GM10847 (cell line): ENCODE results near the gene SYT2.

ENCODE experiments used
- POLR2A ChIP-seq: IDR thresholded peaks from 2 replicates; pipeline ENCODE4 v1.6.1; 2011; ENCODE audit not compliant: insufficient read length; ENCODE audit errors: extremely low read depth

The SYT2 gene

GRCh38 chr1:202638019-202638700 is 72.1 kb downstream of the SYT2 start:
- TF ChIP-seq POLR2A: no peak

GRCh38 chr1:202632241-202632640 is 78.0 kb downstream of the SYT2 start:
- no peak for TF ChIP-seq POLR2A

DNA sequence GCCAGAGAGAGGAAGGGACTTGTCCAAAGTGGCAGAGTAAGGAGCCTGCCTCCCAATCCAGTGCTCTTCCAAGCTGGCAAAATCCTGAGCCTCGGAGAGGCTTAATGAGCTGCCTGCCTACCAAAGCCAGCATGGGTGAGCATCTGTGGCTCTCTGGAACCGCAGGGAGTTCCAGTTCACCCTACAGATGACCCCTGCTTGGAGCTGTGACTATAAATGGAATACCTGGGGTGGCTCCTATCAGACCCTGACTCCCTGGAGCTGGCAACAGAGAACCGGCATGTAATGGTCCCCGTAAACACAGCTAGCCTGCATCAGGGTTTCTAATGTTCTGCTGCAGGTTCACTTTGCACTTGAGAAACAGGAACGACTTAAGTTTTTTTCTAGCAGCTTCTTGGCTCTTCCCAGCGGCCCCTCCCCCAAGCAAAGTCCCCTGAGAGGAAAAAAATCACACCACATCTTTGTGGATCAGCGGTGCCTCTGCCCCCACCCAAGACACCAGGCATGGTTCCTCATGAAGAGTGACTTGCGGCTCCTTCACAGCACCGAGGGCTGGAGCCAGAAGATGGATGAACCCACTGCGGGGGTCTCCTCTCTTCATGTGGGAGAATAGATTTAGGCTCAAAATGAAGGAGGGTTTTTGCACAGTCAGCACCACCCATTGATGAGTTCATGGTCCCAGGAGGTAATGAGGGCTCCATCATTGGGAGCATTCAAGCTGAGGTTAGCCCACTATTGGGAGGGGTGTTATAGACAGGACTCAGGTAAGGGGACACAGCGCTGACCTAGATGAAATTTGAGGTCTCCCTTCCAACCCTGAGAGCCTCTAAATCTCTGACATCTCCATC is 79.0 kb downstream of the SYT2 start:
- TF ChIP-seq POLR2A: no peak

- TF ChIP-seq POLR2A: no peak
Observed at GRCh38 chr1:202630541-202630940, 79.7 kb downstream of the SYT2 start.

DNA sequence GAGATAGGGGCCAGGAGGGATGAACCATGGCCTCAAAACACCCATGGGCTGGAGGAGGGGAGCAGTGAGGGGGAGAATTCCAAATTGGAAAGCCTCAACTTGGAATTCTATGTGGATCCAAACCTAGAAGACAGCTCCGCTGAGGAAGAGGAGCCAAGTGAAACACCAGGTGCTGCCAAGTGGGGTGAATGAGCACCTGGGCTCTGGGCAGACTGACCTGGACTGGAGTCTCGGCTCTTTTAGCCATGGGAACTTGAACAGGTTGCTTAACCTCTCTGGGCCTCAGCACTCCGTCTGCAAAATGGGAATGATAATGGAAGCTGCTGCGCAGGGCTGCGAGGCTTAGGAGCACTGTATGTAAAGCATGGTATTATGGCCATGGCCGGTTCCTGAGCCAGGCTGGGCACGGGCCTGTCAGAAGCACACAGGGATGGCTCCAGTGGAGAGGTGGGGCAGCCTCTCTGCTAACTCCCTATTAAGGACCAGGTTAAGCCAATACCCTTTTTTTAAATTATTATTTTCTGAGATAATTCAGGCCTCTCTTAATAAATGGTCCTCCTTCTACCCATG is 81.5 kb downstream of the SYT2 start:
- no peak for TF ChIP-seq POLR2A

GRCh38 chr1:202627841-202628565 is 82.3 kb downstream of the SYT2 start:
- TF ChIP-seq POLR2A: no peak

- no peak for TF ChIP-seq POLR2A
Observed at GRCh38 chr1:202625416-202626360, 84.6 kb downstream of the SYT2 start.

GRCh38 chr1:202624781-202625108 is 85.5 kb downstream of the SYT2 start:
- no peak for TF ChIP-seq POLR2A

- TF ChIP-seq POLR2A: no peak
Observed at GRCh38 chr1:202624088-202624780, 86.0 kb downstream of the SYT2 start.

- TF ChIP-seq POLR2A: no peak
Observed at GRCh38 chr1:202623075-202623474, 87.2 kb downstream of the SYT2 start.

DNA sequence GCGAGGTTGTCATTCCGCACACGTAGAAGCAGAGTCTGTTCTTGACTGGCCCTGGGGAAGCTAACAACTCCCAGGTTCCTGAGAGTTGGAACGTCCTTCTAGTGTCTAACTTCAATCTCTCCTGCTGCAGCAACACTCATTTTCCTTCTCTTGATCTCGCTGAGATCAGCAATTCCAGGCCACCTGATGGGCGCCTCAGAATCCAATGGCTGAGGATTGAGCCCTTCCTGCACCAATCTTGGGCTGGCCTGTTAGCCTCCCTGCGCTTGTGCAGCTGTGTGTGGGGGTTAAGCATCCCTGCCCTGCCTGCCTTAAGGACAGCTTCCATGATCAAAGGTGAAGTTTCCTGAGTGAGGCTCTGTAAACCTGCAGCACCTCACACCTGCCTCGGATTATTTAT is 87.9 kb downstream of the SYT2 start:
- TF ChIP-seq POLR2A: no peak

GRCh38 chr1:202621446-202621845 is 88.8 kb downstream of the SYT2 start:
- no peak for TF ChIP-seq POLR2A

DNA sequence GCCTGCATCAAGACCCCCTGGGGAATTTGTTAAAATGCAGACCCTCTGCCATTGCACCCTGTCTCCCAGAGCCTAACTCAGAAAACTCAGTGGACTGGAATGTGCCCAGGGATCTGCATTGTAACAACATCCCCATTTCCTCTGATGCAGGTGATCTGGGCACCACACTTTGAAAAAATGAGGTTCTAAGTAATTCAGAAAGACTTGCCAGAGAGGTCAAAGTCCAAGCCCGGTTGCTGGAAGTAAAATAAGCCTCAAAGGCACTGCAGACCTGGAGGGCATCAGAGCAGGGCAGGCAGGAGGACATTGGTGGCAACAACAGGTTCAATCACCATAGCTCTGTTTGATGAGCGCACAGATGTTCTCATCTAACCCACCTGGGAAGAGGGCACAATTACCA is 90.7 kb downstream of the SYT2 start:
- TF ChIP-seq POLR2A: no peak

- TF ChIP-seq POLR2A: no peak
Observed at GRCh38 chr1:202616355-202616915, 93.8 kb downstream of the SYT2 start.
